Esophagus muscularis mucosa (tissue), 4 donors: ENCODE data around the gene DNAH2. TPM values are rescaled to one million over a fixed set of nuclear protein-coding genes. Genes with fewer than 3 reads are reported as not detected.

ENCODE experiments used
- DNase-seq: peaks from one replicate; pipeline ENCODE4 v3.0.0-alpha.2; 2017; ENCODE audit errors: extremely low spot score
- H3K27ac ChIP-seq, 4 donors: fragments of 200-600 bp; sonication (generic); replicated peaks in 1 of 4; 1 replicate in 3 of 4; 2 replicates in 1 of 4; pipeline ENCODE4 v1.5.1; 2016 to 2019; ENCODE audit warnings: mild to moderate bottlenecking in 1 of 4
- H3K27me3 ChIP-seq, 4 donors: fragments of 200-600 bp; sonication (generic); one replicate each; pipeline versions ENCODE4 v1.5.1 to v1.6.0; 2016 to 2019
- H3K36me3 ChIP-seq, 4 donors: fragments of 200-600 bp; sonication (generic); one replicate each; pipeline ENCODE4 v1.5.1; 2016 to 2019
- H3K4me1 ChIP-seq, 4 donors: fragments of 200-600 bp; sonication (generic); one replicate each; pipeline ENCODE4 v1.5.1; 2016 to 2019
- H3K4me3 ChIP-seq, 4 donors: fragments of 200-600 bp; sonication (generic); 1 replicate in 2 of 4; 2 replicates in 2 of 4; pipeline ENCODE4 v1.5.1; 2016 to 2019; ENCODE audit warnings: mild to moderate bottlenecking in 4 of 4, moderate library complexity in 1 of 4
- H3K9me3 ChIP-seq, 4 donors: fragments of 200-600 bp; sonication (generic); 1 replicate in 3 of 4; 2 replicates in 1 of 4; pipeline ENCODE4 v1.5.1; 2016 to 2019
- CTCF ChIP-seq, 3 experiments: fragments of 200-600 bp in 2 of 3; fragments of 450-650 bp in 1 of 3; sonication (generic) in 2 of 3; IDR thresholded peaks; one replicate each; pipeline ENCODE4 v1.5.1; 2017 to 2019; ENCODE audit warnings: antibody characterized with exemption in 3 of 3, mild to moderate bottlenecking in 2 of 3, moderate library complexity in 1 of 3
- EP300 ChIP-seq: sonication (generic); formaldehyde crosslinking; IDR thresholded peaks from one replicate; pipeline ENCODE4 v1.6.1; 2017; ENCODE audit warnings: antibody characterized with exemption
- POLR2A ChIP-seq: fragments of 450-650 bp; IDR thresholded peaks from one replicate; pipeline ENCODE4 v1.6.1; 2017; ENCODE audit warnings: antibody characterized with exemption, moderate library complexity, mild to moderate bottlenecking, low read depth
- POLR2AphosphoS5 ChIP-seq, 2 donors: sonication (generic); formaldehyde crosslinking; IDR thresholded peaks; one replicate each; pipeline ENCODE4 v1.6.1; 2017; ENCODE audit warnings: antibody characterized with exemption in 2 of 2
- WGBS: methylation state at CpG from one replicate; pipeline ENCODE4 v1.1.5; 2018; 5-methylcytosine and 5-hydroxymethylcytosine counted together
- intact Hi-C: fragments of 100-400 bp; cut with DNase I; formaldehyde crosslinking; loops from one replicate; pipeline ENCODE4 v1.15.1; 2023
- total RNA-seq, 4 donors: library from RNA; depleted of rRNA; stranded (reverse); fragments of >200 nt; gene quantifications; one replicate each; pipeline versions ENCODE4 v1.1.0 to v1.2.1, GENCODE V29; 2016

Gene DNAH2
- total RNA-seq, 4 donors from 2014 or later: under 0.01 to 0.17 (median 0.06) TPM

- H3K9me3 ChIP-seq: no peaks in the 10 kb centered on the region
- H3K4me1 ChIP-seq: peaks cover 54 to 92% (median 88%) of the 10 kb centered on the region in 4 donors
- WGBS: 0% methylated on average over 17 of the region's 34 CpGs
- H3K36me3 ChIP-seq: peaks cover 9 to 22% (median 17%) of the 10 kb centered on the region in 4 donors
- TF ChIP-seq POLR2A (no peak), POLR2AphosphoS5 (IDR thresholded peaks at IDR 0.05) (peak; percentile 48 to 77), EP300 (no peak), CTCF (IDR thresholded peaks at IDR 0.05) (peak; percentile 18 to 45 (median 34))
- peak; percentile 97 for DNase-seq
- peak overlapping the region; percentile 97 to 98 (median 98) for H3K27ac ChIP-seq
- intact Hi-C loops: loop anchor here (5.0 kb wide), 1 partner anchor 311 kb away; the partner anchor contains the start of gene PER1
- peak overlapping the region; percentile 64 to 86 (median 73) for H3K4me3 ChIP-seq
- H3K27me3 ChIP-seq: no peaks in the 10 kb centered on the region
These were observed 123.9 kb downstream of the DNAH2 start for GRCh38 chr17:7841396-7841914.

GRCh38 chr17:7841915-7842379, 124.4 kb downstream of the DNAH2 start:
- peak; percentile 98 for DNase-seq
- TF ChIP-seq CTCF (IDR thresholded peaks at IDR 0.05): peak in 1 of 3 experiments; percentile 2
- TF ChIP-seq POLR2AphosphoS5 (IDR thresholded peaks at IDR 0.05): peak; percentile 58 to 71
- no peak for TF ChIP-seq EP300
- no peak for TF ChIP-seq POLR2A
- H3K4me1 ChIP-seq: peaks cover 49 to 88% (median 84%) of the 10 kb centered on the region in 4 donors
- intact Hi-C loops: loop anchor here (5.0 kb wide), 1 partner anchor 310 kb away; the partner anchor contains the start of gene PER1
- peaks cover 14 to 27% (median 22%) of the 10 kb centered on the region in 4 donors for H3K36me3 ChIP-seq
- no peaks in the 10 kb centered on the region for H3K27me3 ChIP-seq
- H3K27ac ChIP-seq: peak overlapping the region; percentile 97 to 98 (median 98)
- peak overlapping the region; percentile 64 to 86 (median 73) for H3K4me3 ChIP-seq
- WGBS: 0% methylated on average over 14 of the region's 46 CpGs
- H3K9me3 ChIP-seq: no peaks in the 10 kb centered on the region

GRCh38 chr17:7842380-7843256, 125.1 kb downstream of the DNAH2 start:
- peak; percentile 61 for TF ChIP-seq EP300
- TF ChIP-seq POLR2A: peak; percentile 30
- no peak for TF ChIP-seq CTCF (IDR thresholded peaks at IDR 0.05)
- peak; percentile 79 to 87 for TF ChIP-seq POLR2AphosphoS5 (IDR thresholded peaks at IDR 0.05)
- peak; percentile 94 for DNase-seq
- Histone ChIP-seq H3K36me3 (peaks cover 21 to 34% (median 29%) of the 10 kb centered on the region in 4 donors), H3K9me3 (no peaks in the 10 kb centered on the region), H3K27ac (peak overlapping the region; percentile 97 to 98 (median 98)), H3K4me1 (peaks cover 42 to 88% (median 77%) of the 10 kb centered on the region in 4 donors), H3K27me3 (no peaks in the 10 kb centered on the region), H3K4me3 (peak overlapping the region; percentile 64 to 86 (median 73))
- WGBS: under 1% methylated on average over 38 of the region's 47 CpGs
- intact Hi-C loops: loop anchor here (5.0 kb wide), 1 partner anchor 310 kb away; the partner anchor contains the start of gene PER1

- DNase-seq: no peak
- no peak for TF ChIP-seq POLR2AphosphoS5 (IDR thresholded peaks at IDR 0.05)
- no peak for TF ChIP-seq POLR2A
- TF ChIP-seq CTCF (IDR thresholded peaks at IDR 0.05): no peak
- TF ChIP-seq EP300: no peak
- no peaks in the 10 kb centered on the region for H3K27me3 ChIP-seq
- no peaks in the 10 kb centered on the region for H3K9me3 ChIP-seq
- peak overlapping the region; percentile 97 to 98 (median 98) for H3K27ac ChIP-seq
- 0% methylated on average over 14 of the region's 17 CpGs for WGBS
- H3K36me3 ChIP-seq: peaks cover 26 to 40% (median 34%) of the 10 kb centered on the region in 4 donors
- H3K4me3 ChIP-seq: peak overlapping the region; percentile 64 to 86 (median 73)
- intact Hi-C loops: loop anchor here (5.0 kb wide), 1 partner anchor 309 kb away; the partner anchor contains the start of gene PER1
- peaks cover 38 to 83% (median 72%) of the 10 kb centered on the region in 4 donors for H3K4me1 ChIP-seq
These were observed 125.7 kb downstream of the DNAH2 start for GRCh38 chr17:7843257-7843535.
